ENCODE measurements around the gene WNT7A.

DNA sequence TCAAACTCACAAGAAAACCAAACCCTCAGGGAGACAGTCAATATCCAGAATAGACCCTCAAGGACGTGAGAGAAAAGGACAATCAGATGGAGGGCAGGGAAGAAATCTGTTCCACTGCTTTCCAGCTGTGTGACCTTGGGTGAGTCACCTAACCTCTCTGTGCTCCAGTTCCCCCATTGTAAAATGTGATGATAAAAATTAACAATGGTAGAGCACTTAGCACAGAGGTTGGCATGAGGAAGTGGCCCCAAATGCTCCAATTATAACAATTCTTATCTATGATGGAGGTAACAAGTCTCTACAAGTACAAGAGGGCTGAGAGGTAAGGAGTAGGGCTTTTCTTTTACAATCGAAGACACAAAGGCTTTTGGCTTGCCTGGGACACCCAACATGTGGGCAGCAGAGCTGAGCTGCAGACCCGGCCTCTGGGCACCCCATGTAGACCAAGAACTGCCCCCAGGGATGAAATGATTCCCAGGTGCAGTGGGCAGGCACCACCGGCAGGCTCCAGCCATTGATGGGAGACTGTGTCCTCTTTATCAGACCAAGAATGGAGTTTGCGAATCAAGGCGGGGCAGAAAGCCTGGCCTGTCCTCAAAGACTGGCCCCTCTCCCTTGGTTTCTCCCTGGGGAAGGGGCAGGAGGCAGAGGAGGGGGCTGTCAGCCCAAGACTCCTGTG, 22.0 kb downstream of the WNT7A start:
- TF ChIP-seq, protein P1, sequence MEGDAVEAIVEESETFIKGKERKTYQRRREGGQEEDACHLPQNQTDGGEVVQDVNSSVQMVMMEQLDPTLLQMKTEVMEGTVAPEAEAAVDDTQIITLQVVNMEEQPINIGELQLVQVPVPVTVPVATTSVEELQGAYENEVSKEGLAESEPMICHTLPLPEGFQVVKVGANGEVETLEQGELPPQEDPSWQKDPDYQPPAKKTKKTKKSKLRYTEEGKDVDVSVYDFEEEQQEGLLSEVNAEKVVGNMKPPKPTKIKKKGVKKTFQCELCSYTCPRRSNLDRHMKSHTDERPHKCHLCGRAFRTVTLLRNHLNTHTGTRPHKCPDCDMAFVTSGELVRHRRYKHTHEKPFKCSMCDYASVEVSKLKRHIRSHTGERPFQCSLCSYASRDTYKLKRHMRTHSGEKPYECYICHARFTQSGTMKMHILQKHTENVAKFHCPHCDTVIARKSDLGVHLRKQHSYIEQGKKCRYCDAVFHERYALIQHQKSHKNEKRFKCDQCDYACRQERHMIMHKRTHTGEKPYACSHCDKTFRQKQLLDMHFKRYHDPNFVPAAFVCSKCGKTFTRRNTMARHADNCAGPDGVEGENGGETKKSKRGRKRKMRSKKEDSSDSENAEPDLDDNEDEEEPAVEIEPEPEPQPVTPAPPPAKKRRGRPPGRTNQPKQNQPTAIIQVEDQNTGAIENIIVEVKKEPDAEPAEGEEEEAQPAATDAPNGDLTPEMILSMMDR (IDR thresholded peaks at IDR 0.05): no peak
- TF ChIP-seq POLR2A (IDR thresholded peaks at IDR 0.05): no peak
